ENCODE measurements around the gene TMCO6. TPM values are rescaled to one million over a fixed set of nuclear protein-coding genes. Genes with fewer than 3 reads are reported as not detected.
"Not testable (repeated sequence)": the region's sequence is repeated elsewhere in the genome, so short reads cannot be mapped to it uniquely, and the experiment has no call there.

TMCO6 gene
- total RNA-seq, 1 experiment from 2014 or later: 32.2 TPM

- TF ChIP-seq AR (CRISPR knock-in tag; IDR thresholded peaks at IDR 0.05): no peak
- no peak for TF ChIP-seq ESRRA (CRISPR knock-in tag; IDR thresholded peaks at IDR 0.05; ENCODE audit: borderline replicate concordance)
- no peak for TF ChIP-seq NFATC4 (CRISPR knock-in tag; IDR thresholded peaks at IDR 0.05)
These were observed 37.1 kb upstream of the TMCO6 start (continued) for GRCh38 chr5:140602147-140602546.

DNA sequence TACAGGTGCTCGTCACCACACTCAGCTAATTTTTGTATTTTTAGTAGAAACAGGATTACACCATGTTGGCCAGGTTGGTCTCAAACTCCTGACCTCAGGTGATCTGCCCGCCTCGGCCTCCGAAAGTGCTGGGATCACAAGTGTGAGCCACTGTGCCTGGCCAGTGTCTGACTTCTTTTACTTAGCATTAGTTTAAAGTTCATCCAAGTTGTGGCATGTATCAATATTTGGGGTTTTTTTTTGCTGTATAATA lies 35.9 kb upstream of the TMCO6 start:
- H3K4me3 Mint-ChIP-seq; H3K36me3 Mint-ChIP-seq; ATAC-seq; CTCF ChIA-PET; H3K27ac Mint-ChIP-seq; H3K4me1 Mint-ChIP-seq; DNase-seq (ENCODE audit: low spot score); POLR2A ChIA-PET: not testable (repeated sequence)
- peaks cover 23% of the 10 kb centered on the region for H3K27me3 Mint-ChIP-seq (ENCODE audit: low read depth)
- H3K9me3 Mint-ChIP-seq: peaks cover 24% of the 10 kb centered on the region

GRCh38 chr5:140603734-140604133 lies 35.5 kb upstream of the TMCO6 start:
- Mint-ChIP-seq H3K9me3 (peaks cover 28% of the 10 kb centered on the region), H3K27ac (no peak overlapping the region), H3K36me3 (no peaks in the 10 kb centered on the region), H3K27me3 (ENCODE audit: low read depth) (peaks cover 20% of the 10 kb centered on the region), H3K4me3 (no peak overlapping the region), H3K4me1 (no peaks in the 10 kb centered on the region)
- TF ChIP-seq, protein P1, sequence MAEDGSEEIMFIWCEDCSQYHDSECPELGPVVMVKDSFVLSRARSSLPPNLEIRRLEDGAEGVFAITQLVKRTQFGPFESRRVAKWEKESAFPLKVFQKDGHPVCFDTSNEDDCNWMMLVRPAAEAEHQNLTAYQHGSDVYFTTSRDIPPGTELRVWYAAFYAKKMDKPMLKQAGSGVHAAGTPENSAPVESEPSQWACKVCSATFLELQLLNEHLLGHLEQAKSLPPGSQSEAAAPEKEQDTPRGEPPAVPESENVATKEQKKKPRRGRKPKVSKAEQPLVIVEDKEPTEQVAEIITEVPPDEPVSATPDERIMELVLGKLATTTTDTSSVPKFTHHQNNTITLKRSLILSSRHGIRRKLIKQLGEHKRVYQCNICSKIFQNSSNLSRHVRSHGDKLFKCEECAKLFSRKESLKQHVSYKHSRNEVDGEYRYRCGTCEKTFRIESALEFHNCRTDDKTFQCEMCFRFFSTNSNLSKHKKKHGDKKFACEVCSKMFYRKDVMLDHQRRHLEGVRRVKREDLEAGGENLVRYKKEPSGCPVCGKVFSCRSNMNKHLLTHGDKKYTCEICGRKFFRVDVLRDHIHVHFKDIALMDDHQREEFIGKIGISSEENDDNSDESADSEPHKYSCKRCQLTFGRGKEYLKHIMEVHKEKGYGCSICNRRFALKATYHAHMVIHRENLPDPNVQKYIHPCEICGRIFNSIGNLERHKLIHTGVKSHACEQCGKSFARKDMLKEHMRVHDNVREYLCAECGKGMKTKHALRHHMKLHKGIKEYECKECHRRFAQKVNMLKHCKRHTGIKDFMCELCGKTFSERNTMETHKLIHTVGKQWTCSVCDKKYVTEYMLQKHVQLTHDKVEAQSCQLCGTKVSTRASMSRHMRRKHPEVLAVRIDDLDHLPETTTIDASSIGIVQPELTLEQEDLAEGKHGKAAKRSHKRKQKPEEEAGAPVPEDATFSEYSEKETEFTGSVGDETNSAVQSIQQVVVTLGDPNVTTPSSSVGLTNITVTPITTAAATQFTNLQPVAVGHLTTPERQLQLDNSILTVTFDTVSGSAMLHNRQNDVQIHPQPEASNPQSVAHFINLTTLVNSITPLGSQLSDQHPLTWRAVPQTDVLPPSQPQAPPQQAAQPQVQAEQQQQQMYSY (CRISPR knock-in tag; IDR thresholded peaks at IDR 0.05): no peak
- TF ChIP-seq, protein P2, sequence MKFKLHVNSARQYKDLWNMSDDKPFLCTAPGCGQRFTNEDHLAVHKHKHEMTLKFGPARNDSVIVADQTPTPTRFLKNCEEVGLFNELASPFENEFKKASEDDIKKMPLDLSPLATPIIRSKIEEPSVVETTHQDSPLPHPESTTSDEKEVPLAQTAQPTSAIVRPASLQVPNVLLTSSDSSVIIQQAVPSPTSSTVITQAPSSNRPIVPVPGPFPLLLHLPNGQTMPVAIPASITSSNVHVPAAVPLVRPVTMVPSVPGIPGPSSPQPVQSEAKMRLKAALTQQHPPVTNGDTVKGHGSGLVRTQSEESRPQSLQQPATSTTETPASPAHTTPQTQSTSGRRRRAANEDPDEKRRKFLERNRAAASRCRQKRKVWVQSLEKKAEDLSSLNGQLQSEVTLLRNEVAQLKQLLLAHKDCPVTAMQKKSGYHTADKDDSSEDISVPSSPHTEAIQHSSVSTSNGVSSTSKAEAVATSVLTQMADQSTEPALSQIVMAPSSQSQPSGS (CRISPR knock-in tag; IDR thresholded peaks at IDR 0.05; ENCODE audit: borderline replicate concordance, low read depth): no peak
- TF ChIP-seq ARID4B (CRISPR knock-in tag; IDR thresholded peaks at IDR 0.05; ENCODE audit: borderline replicate concordance) (no peak), NFYB (CRISPR knock-in tag; conservative IDR thresholded peaks at IDR 0.05; ENCODE audit: low read depth) (no peak), PRRX2 (CRISPR knock-in tag; IDR thresholded peaks at IDR 0.05) (no peak), TCF7 (CRISPR knock-in tag; IDR thresholded peaks at IDR 0.05; ENCODE audit: low read depth) (no peak), ATF6 (CRISPR knock-in tag; IDR thresholded peaks at IDR 0.05) (no peak)
- DNase-seq (ENCODE audit: low spot score) (no peak), ATAC-seq (no peak)
- CTCF ChIA-PET: no interaction called here
- POLR2A ChIA-PET: no interaction called here
